Subcutaneous adipose tissue (tissue), 4 donors: ENCODE data around the gene SLC3A2. TPM values are rescaled to one million over a fixed set of nuclear protein-coding genes. Genes with fewer than 3 reads are reported as not detected.

Experiments used
- CTCF ChIP-seq: fragments of 450-650 bp; IDR thresholded peaks from one replicate; pipeline ENCODE4 v1.5.1; 2016; ENCODE audit warnings: low read depth, mild to moderate bottlenecking, control low read depth, antibody characterized with exemption, moderate library complexity
- total RNA-seq, 4 donors: library from RNA; depleted of rRNA; stranded (reverse); fragments of >200 nt; gene quantifications; one replicate each; pipeline ENCODE4 v1.1.0, GENCODE V29; 2016

Gene SLC3A2
- total RNA-seq: 100 to 1,000 TPM; 104 to 163 (median 125) TPM

- no peak for TF ChIP-seq CTCF
Measured at GRCh38 chr11:62880803-62881578, at the start of gene SLC3A2. SLC3A2 (plus strand) TSS chr11:62880896; CDS start chr11:62881024, 128 bp downstream.

- no peak for TF ChIP-seq CTCF
Measured at GRCh38 chr11:62830904-62831519, 49.7 kb upstream of the SLC3A2 start.

- no peak for TF ChIP-seq CTCF
Measured at GRCh38 chr11:62831520-62832335, 49.0 kb upstream of the SLC3A2 start, which contains the start of gene STX5. STX5 (minus strand) TSS chr11:62832051; CDS start chr11:62831243, 808 bp downstream.

- TF ChIP-seq CTCF: no peak
Measured at GRCh38 chr11:62832336-62833234, 48.1 kb upstream of the SLC3A2 start, which contains the start of gene TEX54. TEX54 (minus strand) TSS chr11:62832841.

- TF ChIP-seq CTCF: no peak
Measured at GRCh38 chr11:62835336-62835735, 45.4 kb upstream of the SLC3A2 start.

- no peak for TF ChIP-seq CTCF
Measured at GRCh38 chr11:62839050-62839945, 41.4 kb upstream of the SLC3A2 start, which contains the start of gene WDR74. WDR74 (minus strand) TSS chr11:62839590; CDS start chr11:62839570, 20 bp downstream.
